ENCODE data around the gene KCNH3. TPM values are rescaled to one million over a fixed set of nuclear protein-coding genes. Genes with fewer than 3 reads are reported as not detected.

Gene KCNH3
- total and polyA plus RNA-seq, 8 donors = 0.55 to 3.2 (median 1.2) TPM

DNA sequence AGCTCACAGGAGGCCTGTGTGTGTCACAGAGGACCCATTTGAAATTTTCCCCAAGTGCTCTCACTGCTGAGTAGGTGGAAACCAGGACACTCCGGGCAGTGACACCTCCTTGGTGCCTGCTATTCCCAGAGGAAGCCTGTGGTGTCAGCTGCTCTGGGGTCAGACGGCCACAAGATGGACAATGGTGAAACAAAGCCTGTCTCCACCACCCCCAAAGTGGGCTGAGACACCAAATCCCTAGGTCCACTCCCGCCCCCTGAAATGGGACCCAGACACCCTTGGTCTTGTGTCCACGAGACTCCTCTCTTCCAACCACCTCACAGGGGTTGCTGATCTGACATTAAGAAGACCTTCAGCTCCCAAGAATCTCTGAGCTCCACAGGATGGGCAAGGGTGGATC is 7.0 kb downstream of the KCNH3 start:
- Histone ChIP-seq H3K36me3 (no peaks in the 10 kb centered on the region), H3K27me3 (no peaks in the 10 kb centered on the region), H3K4me3 (no peak overlapping the region), H3K27ac (no peak overlapping the region), H3K4me1 (peaks cover 2 to 8% (median 6%) of the 10 kb centered on the region in 3 donors), H3K9me3 (no peaks in the 10 kb centered on the region)
- intact Hi-C loops (cut with DNase I) = no loop called here
- no peak for TF ChIP-seq CTCF (IDR thresholded peaks at IDR 0.05)
- no peak for FAIRE-seq
- 80 to 95% methylated on average over 4 of the region's 4 CpGs for WGBS, 2 donors
- no peak for DNase-seq
- no peak for ATAC-seq

DNA sequence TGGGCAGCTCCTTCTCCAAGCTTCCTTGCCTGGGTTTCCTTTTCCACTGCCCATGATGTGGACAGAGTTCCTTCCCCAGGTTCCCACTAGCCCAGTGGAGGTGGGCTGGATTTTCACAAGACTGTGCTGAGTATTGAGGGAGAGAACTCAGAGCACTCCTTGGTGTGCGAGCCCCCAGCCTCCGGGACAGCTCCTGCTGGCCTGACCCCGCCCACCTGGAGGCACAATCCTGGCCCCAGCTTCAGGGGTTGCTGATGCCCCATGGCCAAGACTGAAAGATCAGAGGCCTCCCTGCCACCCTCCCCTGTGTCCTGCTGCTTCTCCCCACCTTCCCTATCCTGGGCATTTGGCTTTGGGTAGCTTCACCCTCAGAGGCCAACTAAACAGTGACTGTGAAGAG is 7.7 kb downstream of the KCNH3 start:
- no peak overlapping the region for H3K27ac ChIP-seq
- intact Hi-C loops (cut with DNase I) = no loop called here
- H3K36me3 ChIP-seq = no peaks in the 10 kb centered on the region
- H3K4me3 ChIP-seq = no peak overlapping the region
- H3K4me1 ChIP-seq = peaks cover 9 to 15% (median 13%) of the 10 kb centered on the region in 3 donors
- ATAC-seq (no peak), FAIRE-seq (no peak), DNase-seq (no peak)
- WGBS, 2 donors = 81 to 94% methylated on average over 3 of the region's 3 CpGs
- TF ChIP-seq CTCF (IDR thresholded peaks at IDR 0.05) = no peak
- no peaks in the 10 kb centered on the region for H3K27me3 ChIP-seq
- H3K9me3 ChIP-seq = no peaks in the 10 kb centered on the region

DNA sequence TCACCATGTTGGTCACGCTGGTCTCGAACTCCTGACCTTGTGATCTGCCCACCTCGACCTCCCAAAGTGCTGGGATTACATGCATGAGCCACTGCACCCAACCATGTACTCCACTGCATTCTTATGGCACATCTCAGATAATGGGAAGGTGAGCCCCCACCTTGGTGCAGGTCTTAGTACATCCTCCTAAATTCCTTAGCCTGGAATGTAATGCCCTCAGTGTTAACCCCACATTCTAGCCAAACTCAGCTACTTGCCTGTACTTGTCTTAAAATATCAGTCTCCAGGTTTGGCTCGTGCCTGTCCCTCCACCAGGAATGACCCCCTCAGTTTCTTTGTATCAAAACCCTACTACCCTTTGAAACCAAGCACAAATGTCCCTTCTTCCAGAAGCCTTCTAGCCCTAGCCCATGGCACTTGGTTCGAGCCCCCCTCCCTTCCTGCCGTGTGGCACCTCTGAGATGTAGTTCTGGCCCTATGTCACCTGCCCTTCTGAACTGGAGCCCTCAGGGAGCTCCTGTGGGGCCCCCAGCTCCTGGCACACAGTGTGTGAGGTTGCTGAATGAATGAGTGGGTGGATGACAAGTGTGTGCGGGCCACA is 8.4 kb downstream of the KCNH3 start:
- H3K4me3 ChIP-seq = no peak overlapping the region
- 79 to 80% methylated on average over 7 of the region's 7 CpGs for WGBS, 2 donors
- no peak overlapping the region for H3K27ac ChIP-seq
- no peaks in the 10 kb centered on the region for H3K9me3 ChIP-seq
- peaks cover 12 to 21% (median 20%) of the 10 kb centered on the region in 3 donors for H3K4me1 ChIP-seq
- no peaks in the 10 kb centered on the region for H3K27me3 ChIP-seq
- H3K36me3 ChIP-seq = no peaks in the 10 kb centered on the region
- DNase-seq = no peak
- no peak for FAIRE-seq
- intact Hi-C loops (cut with DNase I) = no loop called here
- TF ChIP-seq CTCF (IDR thresholded peaks at IDR 0.05) = no peak
- no peak for ATAC-seq

GRCh38 chr12:49548481-49548821 is 9.6 kb downstream of the KCNH3 start:
- intact Hi-C loops (cut with DNase I) = no loop called here
- 79 to 82% methylated on average over 8 of the region's 8 CpGs for WGBS, 2 donors

More at GRCh38 chr12:49548481-49548821, 9.6 kb downstream of the KCNH3 start:
- H3K4me3 ChIP-seq = peak overlapping the region in 1 of 4 donors; percentile 29
- FAIRE-seq (no peak), ATAC-seq (no peak), DNase-seq (no peak)
- H3K27me3 ChIP-seq = no peaks in the 10 kb centered on the region
- no peak overlapping the region for H3K27ac ChIP-seq
- peaks cover 12 to 24% (median 22%) of the 10 kb centered on the region in 3 donors for H3K4me1 ChIP-seq
- no peaks in the 10 kb centered on the region for H3K9me3 ChIP-seq
- no peak for TF ChIP-seq CTCF (IDR thresholded peaks at IDR 0.05)
- no peaks in the 10 kb centered on the region for H3K36me3 ChIP-seq
